Stimulated activated CD8-positive, alpha-beta memory T cell treated with anti-CD3 and anti-CD28 coated beads, Interleukin-15, amount 100 ng/mL, for 24 hours (primary cell): ENCODE measurements around the gene MARK3.

ENCODE experiments used
- DNase-seq: peaks from one replicate; pipeline ENCODE4 v3.0.0-alpha.2; 2020; ENCODE audit warnings: low read depth

The MARK3 gene

GRCh38 chr14:103436533-103436932 lies 51.3 kb downstream of the MARK3 start:
- no peak for DNase-seq

GRCh38 chr14:103442288-103442687 lies 57.1 kb downstream of the MARK3 start:
- no peak for DNase-seq

- DNase-seq = no peak
Measured at GRCh38 chr14:103443111-103443510, 57.9 kb downstream of the MARK3 start.

GRCh38 chr14:103444837-103445524 lies 59.8 kb downstream of the MARK3 start:
- DNase-seq = no peak

GRCh38 chr14:103445806-103446205 lies 60.6 kb downstream of the MARK3 start:
- DNase-seq = no peak

- DNase-seq = no peak
Measured at GRCh38 chr14:103448097-103448496, 62.9 kb downstream of the MARK3 start.

GRCh38 chr14:103449634-103450161 lies 64.5 kb downstream of the MARK3 start:
- DNase-seq = no peak

- no peak for DNase-seq
Measured at GRCh38 chr14:103450416-103450815, 65.2 kb downstream of the MARK3 start.

GRCh38 chr14:103451401-103451800 lies 66.2 kb downstream of the MARK3 start:
- no peak for DNase-seq

- DNase-seq = no peak
Measured at GRCh38 chr14:103453791-103454190, 68.6 kb downstream of the MARK3 start.

GRCh38 chr14:103456167-103456835 lies 71.1 kb downstream of the MARK3 start:
- no peak for DNase-seq

GRCh38 chr14:103460415-103460814 lies 75.2 kb downstream of the MARK3 start:
- DNase-seq = no peak

GRCh38 chr14:103463149-103463548 lies 77.9 kb downstream of the MARK3 start:
- DNase-seq = no peak

- DNase-seq = no peak
Measured at GRCh38 chr14:103463851-103464250, 78.6 kb downstream of the MARK3 start.

- no peak for DNase-seq
Measured at GRCh38 chr14:103472939-103473338, 87.7 kb downstream of the MARK3 start.

GRCh38 chr14:103474893-103475292 lies 89.7 kb downstream of the MARK3 start:
- no peak for DNase-seq

- no peak for DNase-seq
Measured at GRCh38 chr14:103476065-103476464, 90.8 kb downstream of the MARK3 start.

- no peak for DNase-seq
Measured at GRCh38 chr14:103476631-103477030, 91.4 kb downstream of the MARK3 start.

- no peak for DNase-seq
Measured at GRCh38 chr14:103480595-103480994, 95.4 kb downstream of the MARK3 start.

GRCh38 chr14:103483600-103483999 lies 98.4 kb downstream of the MARK3 start:
- no peak for DNase-seq

- DNase-seq = no peak
Measured at GRCh38 chr14:103485504-103485903, 100.3 kb downstream of the MARK3 start.

- no peak for DNase-seq
Measured at GRCh38 chr14:103488071-103488470, 102.9 kb downstream of the MARK3 start.

GRCh38 chr14:103488960-103489359 lies 103.7 kb downstream of the MARK3 start:
- DNase-seq = no peak

GRCh38 chr14:103489621-103490020 lies 104.4 kb downstream of the MARK3 start:
- no peak for DNase-seq
